IPS-18a (cell line): ENCODE data around the gene ZNF839.

Experiments
- H3K27ac ChIP-seq: one replicate; pipeline ENCODE4 v1.5.1; 2013; ENCODE audit warnings: low read length
- H3K27me3 ChIP-seq: one replicate; pipeline ENCODE4 v1.6.1; 2013; ENCODE audit warnings: mild to moderate bottlenecking, low read length; ENCODE audit not compliant: control insufficient read depth, insufficient read depth
- H3K36me3 ChIP-seq: one replicate; pipeline ENCODE4 v1.6.1; 2013; ENCODE audit warnings: low read depth, low read length; ENCODE audit not compliant: control insufficient read depth
- H3K4me1 ChIP-seq: one replicate; pipeline ENCODE4 v1.6.1; 2013; ENCODE audit warnings: low read depth, low read length; ENCODE audit not compliant: control insufficient read depth
- H3K4me3 ChIP-seq: one replicate; pipeline ENCODE4 v1.5.1; 2013; ENCODE audit warnings: low read length
- H3K9ac ChIP-seq: one replicate; pipeline ENCODE4 v1.6.1; 2013; ENCODE audit warnings: mild to moderate bottlenecking, low read length, moderate library complexity
- H3K9me3 ChIP-seq: one replicate; pipeline ENCODE4 v1.6.1; 2013; ENCODE audit warnings: low read depth, low read length; ENCODE audit not compliant: control insufficient read depth

ZNF839 gene

GRCh38 chr14:102371361-102371760 lies 51.8 kb downstream of the ZNF839 start:
- H3K36me3 ChIP-seq, result no peaks in the 10 kb centered on the region

GRCh38 chr14:102373110-102373509 lies 53.6 kb downstream of the ZNF839 start:
- Histone ChIP-seq H3K36me3 (peaks cover 5% of the 10 kb centered on the region), H3K27ac (no peak overlapping the region), H3K27me3 (no peaks in the 10 kb centered on the region), H3K4me3 (no peak overlapping the region), H3K9ac (no peak overlapping the region), H3K4me1 (no peaks in the 10 kb centered on the region), H3K9me3 (no peaks in the 10 kb centered on the region)

More at GRCh38 chr14:102371361-102371760, 51.8 kb downstream of the ZNF839 start:
- Histone ChIP-seq H3K4me1 (no peaks in the 10 kb centered on the region), H3K27me3 (no peaks in the 10 kb centered on the region), H3K27ac (no peak overlapping the region), H3K9ac (no peak overlapping the region), H3K4me3 (no peak overlapping the region), H3K9me3 (no peaks in the 10 kb centered on the region)

GRCh38 chr14:102374264-102374663 lies 54.7 kb downstream of the ZNF839 start:
- no peaks in the 10 kb centered on the region for H3K4me1 ChIP-seq
- H3K27me3 ChIP-seq, result no peaks in the 10 kb centered on the region
- H3K9me3 ChIP-seq, result no peaks in the 10 kb centered on the region
- H3K27ac ChIP-seq, result no peak overlapping the region
- no peak overlapping the region for H3K4me3 ChIP-seq
- no peak overlapping the region for H3K9ac ChIP-seq
- peaks cover 8% of the 10 kb centered on the region for H3K36me3 ChIP-seq

GRCh38 chr14:102375119-102375518 lies 55.6 kb downstream of the ZNF839 start:
- Histone ChIP-seq H3K9me3 (no peaks in the 10 kb centered on the region), H3K4me3 (no peak overlapping the region), H3K9ac (no peak overlapping the region), H3K4me1 (no peaks in the 10 kb centered on the region), H3K36me3 (peaks cover 10% of the 10 kb centered on the region), H3K27me3 (no peaks in the 10 kb centered on the region), H3K27ac (no peak overlapping the region)

DNA sequence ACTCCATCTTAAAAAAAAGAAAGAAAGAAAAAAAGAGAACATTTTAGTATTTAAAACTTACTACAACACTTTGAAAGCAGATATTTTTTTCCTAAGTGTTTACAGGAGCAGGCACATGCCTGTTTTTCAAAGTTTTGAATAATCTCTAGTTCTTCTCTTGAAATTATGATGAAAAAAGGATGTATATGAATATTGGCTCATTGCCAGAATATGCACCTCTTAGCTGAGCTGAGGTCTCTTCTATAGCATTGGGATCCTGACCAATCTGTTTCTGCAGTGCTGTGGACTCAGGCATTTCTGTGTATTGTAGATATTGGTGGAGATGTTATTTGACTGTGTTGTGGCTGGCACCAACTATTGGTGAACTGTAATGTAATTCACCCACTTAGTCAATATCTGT lies 58.1 kb downstream of the ZNF839 start:
- Histone ChIP-seq H3K36me3 (peaks cover 13% of the 10 kb centered on the region), H3K27ac (no peak overlapping the region)

GRCh38 chr14:102378830-102379229 lies 59.3 kb downstream of the ZNF839 start:
- H3K9ac ChIP-seq, result no peak overlapping the region
- H3K4me3 ChIP-seq, result no peak overlapping the region

More for the DNA sequence above, 58.1 kb downstream of the ZNF839 start:
- H3K9ac ChIP-seq, result no peak overlapping the region
- H3K4me3 ChIP-seq, result no peak overlapping the region
- H3K27me3 ChIP-seq, result no peaks in the 10 kb centered on the region
- no peaks in the 10 kb centered on the region for H3K4me1 ChIP-seq
- H3K9me3 ChIP-seq, result no peaks in the 10 kb centered on the region

DNA sequence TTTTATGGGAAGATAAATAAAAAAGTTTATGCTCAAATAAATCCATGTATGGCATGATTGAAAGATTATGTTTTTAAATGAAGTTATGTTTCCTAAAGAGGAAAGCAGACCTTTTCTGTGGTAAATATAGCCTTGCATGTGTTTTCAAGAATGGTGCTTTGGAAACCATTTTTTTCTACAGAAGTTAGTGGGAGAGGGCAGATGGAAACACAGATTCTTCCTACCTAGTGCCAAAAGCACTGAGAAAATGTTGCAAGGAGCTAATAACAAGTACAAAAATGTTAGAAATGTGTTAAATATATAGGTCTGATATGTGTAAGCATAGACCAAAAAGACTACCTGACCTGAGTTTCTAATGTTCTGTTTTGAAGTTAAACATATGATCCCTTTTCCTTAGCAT lies 67.5 kb downstream of the ZNF839 start:
- no peak overlapping the region for H3K9ac ChIP-seq
- H3K36me3 ChIP-seq, result peaks cover 3% of the 10 kb centered on the region
- no peaks in the 10 kb centered on the region for H3K27me3 ChIP-seq
- H3K9me3 ChIP-seq, result no peaks in the 10 kb centered on the region
- no peak overlapping the region for H3K4me3 ChIP-seq
- H3K4me1 ChIP-seq, result peaks cover 9% of the 10 kb centered on the region
- no peak overlapping the region for H3K27ac ChIP-seq

More at GRCh38 chr14:102378830-102379229, 59.3 kb downstream of the ZNF839 start:
- Histone ChIP-seq H3K27ac (no peak overlapping the region), H3K27me3 (no peaks in the 10 kb centered on the region), H3K36me3 (peaks cover 13% of the 10 kb centered on the region), H3K4me1 (no peaks in the 10 kb centered on the region), H3K9me3 (no peaks in the 10 kb centered on the region)

DNA sequence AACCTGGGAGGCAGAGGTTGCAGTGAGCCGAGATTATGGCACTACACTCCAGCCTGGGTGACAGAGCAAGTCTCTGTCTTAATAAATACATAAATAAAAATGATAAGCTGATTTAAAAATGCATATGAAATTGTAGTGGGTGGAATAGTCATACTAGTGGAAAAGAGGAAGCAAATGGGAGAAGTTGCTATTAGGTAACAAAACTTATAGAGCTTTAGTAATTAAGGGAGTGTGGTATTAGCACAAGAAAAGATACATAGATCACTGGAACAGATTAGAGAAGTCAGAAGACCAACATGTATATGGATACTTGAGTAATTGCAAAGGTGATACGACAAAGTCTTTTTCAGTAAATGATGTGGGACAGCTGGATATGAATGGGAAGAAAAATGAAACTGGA lies 69.7 kb downstream of the ZNF839 start:
- no peaks in the 10 kb centered on the region for H3K27me3 ChIP-seq
- peaks cover 9% of the 10 kb centered on the region for H3K4me1 ChIP-seq
- no peaks in the 10 kb centered on the region for H3K36me3 ChIP-seq
- no peak overlapping the region for H3K27ac ChIP-seq
- H3K9me3 ChIP-seq, result no peaks in the 10 kb centered on the region
- no peak overlapping the region for H3K4me3 ChIP-seq
- H3K9ac ChIP-seq, result no peak overlapping the region

DNA sequence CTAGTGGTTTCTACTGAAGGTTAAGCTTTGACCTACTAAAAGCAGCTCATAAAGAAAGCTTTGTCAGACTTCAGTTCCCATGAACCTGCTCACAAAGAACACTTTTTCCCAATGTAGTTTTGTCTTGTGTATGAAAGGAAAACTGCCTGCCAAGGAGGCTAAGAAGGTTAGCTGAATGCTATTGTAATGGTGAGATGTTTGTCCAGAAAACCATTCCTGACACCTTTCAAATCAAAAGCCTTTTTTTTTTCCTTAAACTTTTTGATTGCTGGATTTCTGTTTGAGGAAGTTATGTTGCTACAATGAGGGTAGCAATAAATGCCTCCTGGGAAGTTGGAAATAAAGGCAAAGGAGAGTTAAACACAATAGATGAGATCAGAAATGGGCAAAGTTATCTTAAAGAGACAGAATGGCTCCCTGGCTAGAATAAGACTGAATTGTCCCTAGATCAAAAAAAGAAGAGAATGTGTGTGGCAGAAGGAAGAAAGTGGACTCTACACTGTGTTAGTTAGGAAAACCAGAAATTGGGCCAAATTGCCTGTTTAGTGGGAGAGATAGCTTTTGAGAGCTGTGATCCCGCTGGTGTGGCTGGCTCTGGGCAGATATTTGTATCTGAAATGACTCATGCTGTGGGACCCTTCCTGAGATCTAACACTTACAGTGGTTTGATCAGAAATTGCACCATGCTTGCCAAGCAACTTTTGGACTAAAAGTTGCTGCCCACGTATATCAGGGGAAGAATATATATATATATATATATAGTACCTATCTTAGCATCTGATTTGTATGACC lies 70.7 kb downstream of the ZNF839 start:
- no peaks in the 10 kb centered on the region for H3K27me3 ChIP-seq
- no peak overlapping the region for H3K9ac ChIP-seq
- peaks cover 17% of the 10 kb centered on the region for H3K4me1 ChIP-seq
- no peak overlapping the region for H3K27ac ChIP-seq
- no peaks in the 10 kb centered on the region for H3K9me3 ChIP-seq
- H3K36me3 ChIP-seq, result no peaks in the 10 kb centered on the region
- no peak overlapping the region for H3K4me3 ChIP-seq
